Measurements from ENCODE around the gene PLXNB2. TPM values are rescaled to one million over a fixed set of nuclear protein-coding genes. Genes with fewer than 3 reads are reported as not detected.

The PLXNB2 gene
- total RNA-seq, 4 donors from 2014 or later, result 93.2 to 207 (median 102) TPM

DNA sequence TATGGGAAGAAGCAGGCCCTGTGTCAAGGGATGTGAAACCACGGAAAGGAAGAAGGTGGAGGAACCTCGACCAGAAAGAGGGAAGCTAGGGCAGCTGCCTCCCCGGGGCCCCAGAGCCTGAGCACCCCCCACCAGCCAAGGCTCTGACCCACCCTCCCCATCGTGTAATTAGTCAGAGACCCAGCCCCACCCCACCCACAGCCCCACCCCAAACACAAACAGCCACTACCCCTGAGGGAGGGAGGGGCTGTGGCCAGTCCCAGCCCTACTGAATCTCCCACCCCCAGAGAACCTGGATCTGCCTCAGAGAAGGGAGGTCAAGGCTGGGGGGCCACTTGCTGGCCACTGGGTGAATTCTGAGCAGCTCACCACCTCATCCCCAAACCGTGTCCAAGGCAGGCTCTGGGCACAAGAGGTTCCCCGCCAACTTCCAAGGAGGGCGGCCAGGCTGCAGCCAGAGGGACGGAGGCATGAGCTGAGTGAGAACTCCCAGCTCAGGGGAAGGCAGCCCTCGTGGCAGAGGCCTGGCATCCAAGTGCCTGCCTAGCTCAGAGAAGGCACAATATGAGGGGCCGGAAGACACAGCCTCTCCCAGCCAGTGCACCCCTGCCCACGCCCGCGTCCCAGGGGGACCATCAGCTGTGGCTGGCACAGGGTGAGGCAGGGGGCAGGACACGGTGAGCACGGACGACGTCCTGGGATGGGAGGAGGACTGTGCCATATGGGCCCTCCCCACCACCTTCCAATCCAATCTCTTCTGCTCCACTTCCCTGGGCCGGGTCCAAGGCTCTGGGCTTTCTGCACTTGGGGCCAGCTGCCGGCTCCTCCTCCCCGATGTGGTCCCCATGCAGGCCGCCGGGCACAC is 2.7 kb downstream of the PLXNB2 start:
- Histone ChIP-seq H3K27me3 (no peaks in the 10 kb centered on the region), H3K4me1 (peaks cover 4 to 92% (median 77%) of the 10 kb centered on the region in 3 donors), H3K4me3 (peak overlapping the region in 1 of 2 donors; percentile 94), H3K36me3 (no peaks in the 10 kb centered on the region), H3K9me3 (no peaks in the 10 kb centered on the region), H3K27ac (peak overlapping the region; percentile 57 to 94 (median 92))
- TF ChIP-seq POLR2AphosphoS5 (IDR thresholded peaks at IDR 0.05), result no peak
- TF ChIP-seq EP300 (IDR thresholded peaks at IDR 0.05), result no peak
- no peak for TF ChIP-seq POLR2A (IDR thresholded peaks at IDR 0.05)
- TF ChIP-seq, protein P1, sequence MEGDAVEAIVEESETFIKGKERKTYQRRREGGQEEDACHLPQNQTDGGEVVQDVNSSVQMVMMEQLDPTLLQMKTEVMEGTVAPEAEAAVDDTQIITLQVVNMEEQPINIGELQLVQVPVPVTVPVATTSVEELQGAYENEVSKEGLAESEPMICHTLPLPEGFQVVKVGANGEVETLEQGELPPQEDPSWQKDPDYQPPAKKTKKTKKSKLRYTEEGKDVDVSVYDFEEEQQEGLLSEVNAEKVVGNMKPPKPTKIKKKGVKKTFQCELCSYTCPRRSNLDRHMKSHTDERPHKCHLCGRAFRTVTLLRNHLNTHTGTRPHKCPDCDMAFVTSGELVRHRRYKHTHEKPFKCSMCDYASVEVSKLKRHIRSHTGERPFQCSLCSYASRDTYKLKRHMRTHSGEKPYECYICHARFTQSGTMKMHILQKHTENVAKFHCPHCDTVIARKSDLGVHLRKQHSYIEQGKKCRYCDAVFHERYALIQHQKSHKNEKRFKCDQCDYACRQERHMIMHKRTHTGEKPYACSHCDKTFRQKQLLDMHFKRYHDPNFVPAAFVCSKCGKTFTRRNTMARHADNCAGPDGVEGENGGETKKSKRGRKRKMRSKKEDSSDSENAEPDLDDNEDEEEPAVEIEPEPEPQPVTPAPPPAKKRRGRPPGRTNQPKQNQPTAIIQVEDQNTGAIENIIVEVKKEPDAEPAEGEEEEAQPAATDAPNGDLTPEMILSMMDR (IDR thresholded peaks at IDR 0.05), result no peak
- WGBS, 2 donors (ENCODE audit: low coverage in 1 of 2), result 16 to 40% methylated on average over 3 to 6 of the region's 22 CpGs
- ATAC-seq, result no peak

DNA sequence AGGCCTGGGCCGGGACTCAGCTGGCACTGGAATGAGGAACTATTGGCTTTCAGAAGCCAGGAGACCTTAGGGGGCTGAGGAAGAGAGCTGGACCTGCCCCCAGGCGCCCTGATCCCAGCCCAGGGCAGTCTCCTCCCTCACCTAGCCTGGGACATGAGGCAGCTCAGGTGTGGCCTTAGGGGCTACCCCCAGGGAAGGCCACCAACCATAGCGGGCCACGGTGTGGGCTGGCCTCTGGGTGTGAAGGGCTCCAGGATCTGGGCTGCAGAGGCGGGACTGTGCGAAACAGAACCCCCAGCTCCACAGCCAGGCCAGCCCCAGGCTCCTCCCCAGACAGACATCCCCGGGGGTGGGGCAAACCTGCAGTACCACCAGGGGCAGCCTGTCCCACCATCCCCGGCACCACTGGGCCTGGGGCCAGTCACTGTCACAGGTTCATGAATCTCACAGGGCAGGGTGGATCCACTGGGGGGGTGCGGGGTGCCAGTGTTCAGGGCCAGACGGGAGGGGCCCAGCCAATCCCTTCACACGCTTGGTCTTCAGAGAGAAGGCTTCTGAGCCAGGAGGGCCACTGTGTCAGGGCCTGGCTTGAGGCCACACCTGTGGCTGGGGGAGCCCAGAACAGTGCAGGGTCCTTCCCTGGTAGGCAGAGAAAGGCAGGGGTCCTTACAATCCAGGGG is 3.5 kb downstream of the PLXNB2 start:
- TF ChIP-seq, protein P1 (IDR thresholded peaks at IDR 0.05), result peak in 1 of 4 experiments; percentile 8
- no peak for TF ChIP-seq POLR2A (IDR thresholded peaks at IDR 0.05)
- peak overlapping the region in 1 of 2 donors; percentile 94 for H3K4me3 ChIP-seq
- peak; percentile 2 for ATAC-seq
- no peaks in the 10 kb centered on the region for H3K36me3 ChIP-seq
- H3K4me1 ChIP-seq, result peaks cover 4 to 92% (median 81%) of the 10 kb centered on the region in 3 donors
- H3K27ac ChIP-seq, result peak overlapping the region; percentile 57 to 94 (median 92)
- no CpG with 5 or more reads among the region's 11 CpGs for WGBS, 2 donors (ENCODE audit: low coverage in 1 of 2)
- no peaks in the 10 kb centered on the region for H3K9me3 ChIP-seq
- no peaks in the 10 kb centered on the region for H3K27me3 ChIP-seq

DNA sequence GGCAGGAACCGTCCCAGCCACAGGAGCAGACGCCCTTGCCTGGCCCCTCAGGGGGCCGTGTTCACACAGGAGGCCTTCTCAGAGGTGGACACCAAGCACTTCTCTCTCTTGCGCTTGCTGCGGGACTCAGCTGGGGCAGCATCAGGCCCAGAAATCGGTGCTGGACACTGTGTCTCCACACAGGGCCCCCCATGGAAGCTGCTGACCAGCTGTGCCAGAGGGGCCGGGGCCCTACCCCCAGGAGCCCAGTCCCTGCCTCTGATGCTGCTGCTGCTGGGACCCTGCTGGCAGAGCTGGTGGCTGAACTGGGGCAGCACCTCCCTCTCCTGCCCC is 4.0 kb downstream of the PLXNB2 start:
- ATAC-seq, result no peak
- Histone ChIP-seq H3K27me3 (no peaks in the 10 kb centered on the region), H3K36me3 (no peaks in the 10 kb centered on the region), H3K4me1 (peaks cover 4 to 92% (median 81%) of the 10 kb centered on the region in 3 donors), H3K9me3 (no peaks in the 10 kb centered on the region), H3K27ac (peak overlapping the region; percentile 4 to 94 (median 92)), H3K4me3 (peak overlapping the region in 1 of 2 donors; percentile 94)
- TF ChIP-seq POLR2A (IDR thresholded peaks at IDR 0.05) (no peak), EP300 (IDR thresholded peaks at IDR 0.05) (no peak), POLR2AphosphoS5 (IDR thresholded peaks at IDR 0.05) (no peak)
- TF ChIP-seq, protein P1 (IDR thresholded peaks at IDR 0.05), result no peak
- no CpG with 5 or more reads among the region's 7 CpGs for WGBS, 2 donors (ENCODE audit: low coverage in 1 of 2)

DNA sequence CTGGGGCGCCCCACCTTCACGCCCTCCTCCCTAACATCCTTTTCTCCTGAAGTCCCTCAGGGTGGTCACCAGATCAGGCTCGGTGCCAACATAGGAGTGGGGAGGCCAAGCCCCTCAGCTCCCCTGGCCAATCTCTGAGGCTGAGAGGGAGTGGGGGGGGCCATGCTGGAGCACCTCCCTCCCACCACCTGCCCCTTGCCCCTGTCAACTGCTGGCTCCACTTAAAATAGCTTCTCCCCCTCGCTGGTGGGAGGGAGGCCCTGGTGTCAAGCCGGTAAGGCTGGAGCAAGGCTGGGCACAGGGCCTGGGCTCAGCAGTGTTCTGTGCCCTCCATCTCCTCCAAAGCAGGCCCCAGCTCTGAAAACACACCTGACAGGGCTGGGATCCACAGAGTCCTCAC is 4.9 kb downstream of the PLXNB2 start:
- Histone ChIP-seq H3K27ac (peak overlapping the region in 3 of 4 donors; percentile 90 to 94 (median 93)), H3K27me3 (no peaks in the 10 kb centered on the region), H3K36me3 (no peaks in the 10 kb centered on the region), H3K4me3 (no peak overlapping the region), H3K9me3 (no peaks in the 10 kb centered on the region), H3K4me1 (peaks cover 4 to 93% (median 78%) of the 10 kb centered on the region in 3 donors)
- TF ChIP-seq, protein P1 (IDR thresholded peaks at IDR 0.05), result no peak
- TF ChIP-seq POLR2A (IDR thresholded peaks at IDR 0.05) (no peak), EP300 (IDR thresholded peaks at IDR 0.05) (no peak), POLR2AphosphoS5 (IDR thresholded peaks at IDR 0.05) (no peak)
- ATAC-seq, result no peak
- no CpG with 5 or more reads among the region's 5 CpGs for WGBS, 2 donors (ENCODE audit: low coverage in 1 of 2)

Data from gastroesophageal sphincter (tissue), 4 donors.